Parathyroid adenoma (tissue), 2 donors: ENCODE results near the gene CD6.

Source experiments
- H2AFZ ChIP-seq: fragments of 300-600 bp; sonication (generic); one replicate; pipeline ENCODE4 v1.7.0; 2017; ENCODE audit warnings: antibody characterized with exemption, mild to moderate bottlenecking
- H3K27ac ChIP-seq: fragments of 300-600 bp; sonication (generic); one replicate; pipeline ENCODE4 v1.7.0; 2017
- H3K27me3 ChIP-seq: fragments of 300-600 bp; sonication (generic); one replicate; pipeline ENCODE4 v1.7.0; 2017; ENCODE audit warnings: low read length; ENCODE audit not compliant: control insufficient read depth, insufficient read depth
- H3K36me3 ChIP-seq: fragments of 300-600 bp; sonication (generic); one replicate; pipeline ENCODE4 v1.7.0; 2017; ENCODE audit warnings: low read length; ENCODE audit not compliant: control insufficient read depth, insufficient read depth
- H3K4me1 ChIP-seq: fragments of 300-600 bp; sonication (generic); one replicate; pipeline ENCODE4 v1.7.0; 2017; ENCODE audit warnings: control low read depth
- H3K4me2 ChIP-seq: fragments of 300-600 bp; sonication (generic); one replicate; pipeline ENCODE4 v1.7.0; 2017; ENCODE audit warnings: low read length
- H3K4me3 ChIP-seq: fragments of 300-600 bp; sonication (generic); one replicate; pipeline ENCODE4 v1.7.0; 2017; ENCODE audit warnings: low read depth, low read length
- H3K79me2 ChIP-seq: fragments of 300-600 bp; sonication (generic); one replicate; pipeline ENCODE4 v1.7.0; 2017; ENCODE audit warnings: control low read depth
- H3K9ac ChIP-seq: fragments of 300-600 bp; sonication (generic); one replicate; pipeline ENCODE4 v1.7.0; 2017; ENCODE audit warnings: mild to moderate bottlenecking
- H3K9me3 ChIP-seq: fragments of 300-600 bp; sonication (generic); one replicate; pipeline ENCODE4 v1.7.0; 2017; ENCODE audit warnings: low read length; ENCODE audit not compliant: control insufficient read depth
- TF ChIP-seq, protein P1 (sequence below): fragments of 300-600 bp; sonication (generic); IDR thresholded peaks from one replicate; pipeline ENCODE4 v1.7.0; 2017; ENCODE audit warnings: antibody characterized with exemption, mild to moderate bottlenecking
- donor health status: primary hyperparathyroidism.

CD6 gene, protein sequence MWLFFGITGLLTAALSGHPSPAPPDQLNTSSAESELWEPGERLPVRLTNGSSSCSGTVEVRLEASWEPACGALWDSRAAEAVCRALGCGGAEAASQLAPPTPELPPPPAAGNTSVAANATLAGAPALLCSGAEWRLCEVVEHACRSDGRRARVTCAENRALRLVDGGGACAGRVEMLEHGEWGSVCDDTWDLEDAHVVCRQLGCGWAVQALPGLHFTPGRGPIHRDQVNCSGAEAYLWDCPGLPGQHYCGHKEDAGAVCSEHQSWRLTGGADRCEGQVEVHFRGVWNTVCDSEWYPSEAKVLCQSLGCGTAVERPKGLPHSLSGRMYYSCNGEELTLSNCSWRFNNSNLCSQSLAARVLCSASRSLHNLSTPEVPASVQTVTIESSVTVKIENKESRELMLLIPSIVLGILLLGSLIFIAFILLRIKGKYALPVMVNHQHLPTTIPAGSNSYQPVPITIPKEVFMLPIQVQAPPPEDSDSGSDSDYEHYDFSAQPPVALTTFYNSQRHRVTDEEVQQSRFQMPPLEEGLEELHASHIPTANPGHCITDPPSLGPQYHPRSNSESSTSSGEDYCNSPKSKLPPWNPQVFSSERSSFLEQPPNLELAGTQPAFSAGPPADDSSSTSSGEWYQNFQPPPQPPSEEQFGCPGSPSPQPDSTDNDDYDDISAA

DNA sequence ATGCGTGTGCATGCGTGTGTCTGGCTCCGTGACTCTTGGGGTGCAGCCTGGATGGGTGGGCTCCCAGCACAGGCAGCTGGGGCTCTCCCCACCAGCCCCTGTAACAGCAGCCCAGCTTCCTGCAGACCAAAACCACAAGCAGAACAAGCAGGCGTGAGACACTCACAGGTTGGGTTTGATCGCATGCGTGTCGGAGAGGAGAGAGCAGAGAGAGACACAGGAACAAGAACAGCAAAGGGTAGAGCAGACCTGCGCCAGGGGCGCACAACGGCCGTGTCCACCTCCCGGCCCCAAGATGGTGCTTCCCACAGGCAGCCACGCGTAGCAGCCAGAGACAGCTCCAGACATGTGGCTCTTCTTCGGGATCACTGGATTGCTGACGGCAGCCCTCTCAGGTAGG lies at the start of gene CD6:
TSS of gene CD6 (plus strand) at position 161 of the 400 bp plus-strand sequence. CDS start at position 347, 186 bp downstream.
- H3K9me3 ChIP-seq, result no peaks in the 10 kb centered on the region
- no peaks in the 10 kb centered on the region for H3K27me3 ChIP-seq
- TF ChIP-seq, protein P1, sequence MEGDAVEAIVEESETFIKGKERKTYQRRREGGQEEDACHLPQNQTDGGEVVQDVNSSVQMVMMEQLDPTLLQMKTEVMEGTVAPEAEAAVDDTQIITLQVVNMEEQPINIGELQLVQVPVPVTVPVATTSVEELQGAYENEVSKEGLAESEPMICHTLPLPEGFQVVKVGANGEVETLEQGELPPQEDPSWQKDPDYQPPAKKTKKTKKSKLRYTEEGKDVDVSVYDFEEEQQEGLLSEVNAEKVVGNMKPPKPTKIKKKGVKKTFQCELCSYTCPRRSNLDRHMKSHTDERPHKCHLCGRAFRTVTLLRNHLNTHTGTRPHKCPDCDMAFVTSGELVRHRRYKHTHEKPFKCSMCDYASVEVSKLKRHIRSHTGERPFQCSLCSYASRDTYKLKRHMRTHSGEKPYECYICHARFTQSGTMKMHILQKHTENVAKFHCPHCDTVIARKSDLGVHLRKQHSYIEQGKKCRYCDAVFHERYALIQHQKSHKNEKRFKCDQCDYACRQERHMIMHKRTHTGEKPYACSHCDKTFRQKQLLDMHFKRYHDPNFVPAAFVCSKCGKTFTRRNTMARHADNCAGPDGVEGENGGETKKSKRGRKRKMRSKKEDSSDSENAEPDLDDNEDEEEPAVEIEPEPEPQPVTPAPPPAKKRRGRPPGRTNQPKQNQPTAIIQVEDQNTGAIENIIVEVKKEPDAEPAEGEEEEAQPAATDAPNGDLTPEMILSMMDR, result no peak
- no peak within 1 kb of the TSS for H3K27ac ChIP-seq
- H3K4me3 ChIP-seq, result no peak within 1 kb of the TSS
- no peak within 1 kb of the TSS for H3K4me2 ChIP-seq
- H3K79me2 ChIP-seq, result no peaks in the 10 kb centered on the region
- H2AFZ ChIP-seq, result no peak within 1 kb of the TSS
- no peak within 1 kb of the TSS for H3K9ac ChIP-seq
- H3K36me3 ChIP-seq, result no peaks in the 10 kb centered on the region
- no peaks in the 10 kb centered on the region for H3K4me1 ChIP-seq

DNA sequence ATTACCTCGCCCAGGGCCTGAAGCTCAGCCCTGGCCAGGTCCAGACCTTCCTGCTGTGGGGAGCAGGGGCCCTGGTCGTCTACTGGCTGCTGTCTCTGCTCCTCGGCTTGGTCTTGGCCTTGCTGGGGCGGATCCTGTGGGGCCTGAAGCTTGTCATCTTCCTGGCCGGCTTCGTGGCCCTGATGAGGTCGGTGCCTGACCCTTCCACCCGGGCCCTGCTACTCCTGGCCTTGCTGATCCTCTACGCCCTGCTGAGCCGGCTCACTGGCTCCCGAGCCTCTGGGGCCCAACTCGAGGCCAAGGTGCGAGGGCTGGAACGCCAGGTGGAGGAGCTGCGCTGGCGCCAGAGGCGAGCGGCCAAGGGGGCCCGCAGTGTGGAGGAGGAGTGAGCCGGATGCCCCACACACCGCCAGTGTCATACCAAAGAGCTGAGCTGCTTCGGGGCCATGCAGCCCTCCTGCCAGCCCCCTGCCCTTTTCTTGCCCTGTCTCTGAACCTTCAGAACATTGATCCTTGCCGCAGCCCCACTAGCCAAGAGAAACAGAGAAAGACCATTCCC lies 49.6 kb upstream of the CD6 start:
- H3K4me2 ChIP-seq, result no peak overlapping the region

DNA sequence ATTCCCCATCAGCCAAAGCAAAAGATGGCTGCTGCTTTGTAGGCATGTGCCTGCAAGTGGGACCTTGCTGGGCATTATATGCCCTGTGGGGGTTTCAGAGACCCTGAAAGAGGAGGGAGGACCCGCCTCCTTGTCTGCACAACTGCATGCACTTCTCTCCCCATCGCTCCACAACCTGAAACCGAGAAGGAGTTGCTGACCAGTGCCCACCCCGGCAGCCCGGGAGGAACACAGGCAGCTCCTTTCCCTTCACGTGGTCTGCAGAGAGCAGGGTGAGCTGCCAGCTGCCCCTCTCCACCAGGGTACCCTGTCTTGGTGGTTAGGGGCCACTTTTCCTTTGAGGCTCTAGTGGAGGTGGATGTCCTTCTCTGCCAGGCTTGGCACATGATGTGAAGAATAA lies 48.6 kb upstream of the CD6 start:
- no peaks in the 10 kb centered on the region for H3K36me3 ChIP-seq
- TF ChIP-seq, protein P1, result no peak
- H3K79me2 ChIP-seq, result no peaks in the 10 kb centered on the region
- H3K4me1 ChIP-seq, result no peaks in the 10 kb centered on the region
- no peak overlapping the region for H3K27ac ChIP-seq
- H3K9me3 ChIP-seq, result no peaks in the 10 kb centered on the region
- no peak overlapping the region for H3K4me3 ChIP-seq
- no peaks in the 10 kb centered on the region for H3K27me3 ChIP-seq
- H3K4me2 ChIP-seq, result no peak overlapping the region
- no peak overlapping the region for H3K9ac ChIP-seq
- H2AFZ ChIP-seq, result no peak overlapping the region

More for the DNA sequence above, 49.6 kb upstream of the CD6 start:
- TF ChIP-seq, protein P1, result no peak
- H3K27ac ChIP-seq, result no peak overlapping the region
- no peak overlapping the region for H3K4me3 ChIP-seq
- no peaks in the 10 kb centered on the region for H3K4me1 ChIP-seq
- no peaks in the 10 kb centered on the region for H3K36me3 ChIP-seq
- H3K27me3 ChIP-seq, result no peaks in the 10 kb centered on the region
- no peaks in the 10 kb centered on the region for H3K79me2 ChIP-seq
- no peaks in the 10 kb centered on the region for H3K9me3 ChIP-seq
- H3K9ac ChIP-seq, result no peak overlapping the region
- H2AFZ ChIP-seq, result no peak overlapping the region

DNA sequence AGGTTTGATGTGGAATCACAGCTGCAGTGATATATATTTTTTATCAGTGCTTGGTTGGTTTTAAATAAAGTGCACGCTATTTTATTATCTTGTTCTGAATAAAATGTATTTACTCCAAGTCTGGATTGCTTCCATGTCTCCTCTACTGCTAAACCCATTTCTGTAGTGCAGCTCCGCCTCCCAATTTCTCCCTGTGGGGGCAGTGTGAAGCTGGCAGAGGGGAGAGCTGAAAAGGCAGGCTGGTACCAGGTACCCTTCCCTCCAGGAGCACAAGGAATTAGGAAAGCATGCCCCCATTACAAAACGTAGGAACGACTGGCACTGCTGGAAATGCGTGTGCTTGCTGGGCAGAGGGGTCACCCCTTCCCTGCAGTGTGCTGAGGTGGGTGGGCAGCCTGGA lies 48.2 kb upstream of the CD6 start:
- H3K4me1 ChIP-seq, result no peaks in the 10 kb centered on the region
- TF ChIP-seq, protein P1, result no peak
- H3K4me3 ChIP-seq, result no peak overlapping the region
- H3K27ac ChIP-seq, result no peak overlapping the region
- no peaks in the 10 kb centered on the region for H3K36me3 ChIP-seq
- no peak overlapping the region for H2AFZ ChIP-seq
- no peak overlapping the region for H3K4me2 ChIP-seq
- no peaks in the 10 kb centered on the region for H3K9me3 ChIP-seq
- no peaks in the 10 kb centered on the region for H3K27me3 ChIP-seq
- H3K9ac ChIP-seq, result no peak overlapping the region
- no peaks in the 10 kb centered on the region for H3K79me2 ChIP-seq
